GM12878 (cell line): Measurements from ENCODE around the gene RPL10A.

ENCODE experiments used
- CTCF ChIP-seq, 3 experiments: IDR thresholded peaks in 2 of 3; conservative IDR thresholded peaks in 1 of 3; 2 replicates each; pipeline ENCODE4 v1.5.1; 2011; ENCODE audit warnings: low read depth in 3 of 3, low read length in 3 of 3, mild to moderate bottlenecking in 3 of 3, control low read depth in 2 of 3, moderate library complexity in 2 of 3, inconsistent platforms in 1 of 3, mixed read lengths in 1 of 3; ENCODE audit not compliant: control insufficient read depth in 2 of 3, insufficient read depth in 1 of 3; ENCODE audit errors: extremely low read depth in 1 of 3
- MTA3 ChIP-seq: IDR thresholded peaks from 2 replicates; pipeline ENCODE4 v1.6.1; 2012; ENCODE audit warnings: low read length, inconsistent platforms, borderline replicate concordance
- NBN ChIP-seq: fragments of 450-650 bp; IDR thresholded peaks from 2 replicates; pipeline ENCODE4 v1.6.1; 2016
- NFYB ChIP-seq: IDR thresholded peaks from 2 replicates; pipeline ENCODE4 v1.6.1; 2011; ENCODE audit warnings: low read depth, mild to moderate bottlenecking, low read length, improper control_type of control experiment, moderate library complexity; ENCODE audit not compliant: insufficient read depth
- PBX3 ChIP-seq: IDR thresholded peaks from 2 replicates; pipeline ENCODE4 v1.6.1; 2011; ENCODE audit warnings: mild to moderate bottlenecking, low read depth, low read length, moderate library complexity; ENCODE audit not compliant: insufficient replicate concordance
- POLR2A ChIP-seq: IDR thresholded peaks from 2 replicates; pipeline ENCODE4 v1.6.1; 2011; ENCODE audit warnings: low read depth, mild to moderate bottlenecking, low read length
- POLR2AphosphoS5 ChIP-seq: IDR thresholded peaks from 2 replicates; pipeline ENCODE4 v1.6.1; 2011; ENCODE audit warnings: mild to moderate bottlenecking, low read length, inconsistent platforms
- REST ChIP-seq: IDR thresholded peaks from 2 replicates; pipeline ENCODE4 v1.6.1; 2012; ENCODE audit warnings: mild to moderate bottlenecking, low read depth, low read length
- SP1 ChIP-seq: IDR thresholded peaks from one replicate; pipeline ENCODE4 v1.6.1; 2011; ENCODE audit warnings: low read depth, low read length
- SREBF2 ChIP-seq: IDR thresholded peaks from 2 replicates; pipeline ENCODE4 v1.6.1; 2012; ENCODE audit warnings: mild to moderate bottlenecking, low read length
- SUPT20H ChIP-seq: IDR thresholded peaks from 2 replicates; pipeline ENCODE4 v1.6.1; 2011; ENCODE audit warnings: low read depth, mild to moderate bottlenecking, low read length, moderate library complexity, borderline replicate concordance; ENCODE audit not compliant: control insufficient read depth
- SUZ12 ChIP-seq: fragments of 200-600 bp; sonication (generic); IDR thresholded peaks from one replicate; pipeline ENCODE4 v1.6.1; 2018; ENCODE audit warnings: antibody characterized with exemption, mild to moderate bottlenecking; ENCODE audit not compliant: unreplicated experiment
- ZBTB11 ChIP-seq: fragments of 450-650 bp; formaldehyde crosslinking; IDR thresholded peaks from 2 replicates; pipeline ENCODE4 v1.5.0; 2022; ENCODE audit warnings: mild to moderate bottlenecking, missing genetic modification characterization

- TF ChIP-seq POLR2A (no peak), PBX3 (no peak), CTCF (IDR thresholded peaks at IDR 0.05 in 2 of 3, conservative IDR thresholded peaks at IDR 0.05 in 1 of 3; ENCODE audit: control insufficient read depth in 2 of 3, extremely low read depth in 1 of 3, insufficient read depth in 1 of 3, low read depth in 3 of 3, low read length in 3 of 3) (no peak), POLR2AphosphoS5 (no peak), SP1 (no peak), SUPT20H (no peak), ZBTB11 (CRISPR knock-in tag) (no peak), SREBF2 (no peak), SUZ12 (no peak), MTA3 (no peak), REST (no peak), NBN (no peak), NFYB (no peak)
Measured at GRCh38 chr6:35465646-35466045, 2.6 kb upstream of the RPL10A start.
